Heart left ventricle (tissue), 13 donors: Measurements from ENCODE around the gene MLN.

ENCODE experiments used
- POLR2A ChIP-seq, 2 donors: fragments of 450-650 bp; IDR thresholded peaks; one replicate each; pipeline ENCODE4 v1.6.1; 2017; ENCODE audit warnings: antibody characterized with exemption in 2 of 2, mild to moderate bottlenecking in 2 of 2, moderate library complexity in 2 of 2
- TF ChIP-seq, protein P1 (sequence below), 12 donors: fragments of 200-600 bp; sonication (generic) in 4 of 12; IDR thresholded peaks; one replicate each; pipeline versions ENCODE4 v1.5.0 to v1.8.0; 2018 to 2022; ENCODE audit warnings: antibody characterized with exemption in 12 of 12, mild to moderate bottlenecking in 5 of 12
- donor health status: ischemic (EF 13 %, LVEDD 7.1; RV severe dilation, severe dysfunction).
- donor health status: DM: no; HTN: yes; CAD: no.
- donor health status: DM: no; HTN: no; CAD: no.
- donor health status: ischemic (EF 25% LVEDD 6.9; RV normal size, moderate dysfunction).
- donor health status: ischemic (EF 25% LVEDD 5.7; RV mildly dilated, moderate dysfunction).
- donor health status: ischemic (EF 35%, LVEDD 5.7; RV mildly dilated, moderate dysfunction).
- donor health status: nonischemic (EF 11% LVEDD 7.7; RV severe dilation, severe dysfunction).
- donor health status: DM: yes; HTN: yes; CAD: no.
- donor health status: PGD.
- donor health status: ischemic (EF 29% LVEDD 5.4; RV normal size, mild dysfunction).
- donor health status: nonischemic (EF 23%, LVEDD 6.1; RV moderate dilation, normal function).

DNA sequence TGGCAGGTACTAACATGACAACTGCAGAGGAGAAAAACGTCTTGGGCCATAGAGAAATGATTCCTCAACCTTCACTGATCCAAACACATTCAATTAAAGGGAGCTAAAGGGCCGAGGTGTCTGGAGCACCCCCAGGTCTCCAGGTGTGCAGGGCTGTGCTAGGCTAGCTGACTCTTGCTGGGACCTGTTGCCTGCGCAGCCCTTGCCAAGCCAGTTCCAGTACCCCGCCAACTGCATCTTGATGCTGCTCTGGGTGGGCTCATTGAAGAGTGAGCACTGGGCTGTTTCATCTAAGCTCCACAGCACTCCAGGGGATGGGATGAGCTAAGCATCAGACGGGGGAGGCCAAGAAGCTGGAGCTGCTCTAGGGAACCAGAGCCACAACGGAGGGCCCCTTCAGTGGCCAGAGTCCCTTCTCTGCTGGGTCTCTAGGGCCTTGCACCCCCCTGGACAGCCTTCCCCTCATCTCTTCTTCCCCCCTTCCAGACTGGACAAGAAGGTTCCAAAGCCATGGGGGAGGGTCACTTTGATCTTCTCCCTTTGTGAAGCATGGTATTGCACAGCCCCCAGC lies 30.8 kb downstream of the MLN start:
- TF ChIP-seq, protein P1, sequence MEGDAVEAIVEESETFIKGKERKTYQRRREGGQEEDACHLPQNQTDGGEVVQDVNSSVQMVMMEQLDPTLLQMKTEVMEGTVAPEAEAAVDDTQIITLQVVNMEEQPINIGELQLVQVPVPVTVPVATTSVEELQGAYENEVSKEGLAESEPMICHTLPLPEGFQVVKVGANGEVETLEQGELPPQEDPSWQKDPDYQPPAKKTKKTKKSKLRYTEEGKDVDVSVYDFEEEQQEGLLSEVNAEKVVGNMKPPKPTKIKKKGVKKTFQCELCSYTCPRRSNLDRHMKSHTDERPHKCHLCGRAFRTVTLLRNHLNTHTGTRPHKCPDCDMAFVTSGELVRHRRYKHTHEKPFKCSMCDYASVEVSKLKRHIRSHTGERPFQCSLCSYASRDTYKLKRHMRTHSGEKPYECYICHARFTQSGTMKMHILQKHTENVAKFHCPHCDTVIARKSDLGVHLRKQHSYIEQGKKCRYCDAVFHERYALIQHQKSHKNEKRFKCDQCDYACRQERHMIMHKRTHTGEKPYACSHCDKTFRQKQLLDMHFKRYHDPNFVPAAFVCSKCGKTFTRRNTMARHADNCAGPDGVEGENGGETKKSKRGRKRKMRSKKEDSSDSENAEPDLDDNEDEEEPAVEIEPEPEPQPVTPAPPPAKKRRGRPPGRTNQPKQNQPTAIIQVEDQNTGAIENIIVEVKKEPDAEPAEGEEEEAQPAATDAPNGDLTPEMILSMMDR (IDR thresholded peaks at IDR 0.05), result no peak
- TF ChIP-seq POLR2A (IDR thresholded peaks at IDR 0.05), result no peak
